GM18951 (cell line): ENCODE data around the gene EML1.

Experiments used
- POLR2A ChIP-seq: IDR thresholded peaks from 4 replicates; pipeline ENCODE4 v1.6.1; 2011; ENCODE audit warnings: mild to moderate bottlenecking; ENCODE audit not compliant: insufficient read length, insufficient read depth; ENCODE audit errors: extremely low read depth
- in situ Hi-C: fragments of 300-500 bp; cut with MboI; formaldehyde crosslinking; loops from one replicate; pipeline ENCODE4 v1.12.0; 2022; ENCODE audit warnings: low sequenced_read_pairs, mixed read lengths, inconsistent platforms; ENCODE audit not compliant: unreplicated experiment

Gene EML1

GRCh38 chr14:99872786-99873440 is 79.7 kb downstream of the EML1 start:
- in situ Hi-C loops: no loop called here
- no peak for TF ChIP-seq POLR2A

- in situ Hi-C loops: no loop called here
- no peak for TF ChIP-seq POLR2A
These were observed 80.4 kb downstream of the EML1 start for GRCh38 chr14:99873653-99874052.

- TF ChIP-seq POLR2A: no peak
- in situ Hi-C loops: no loop called here
These were observed 81.1 kb downstream of the EML1 start for GRCh38 chr14:99874306-99874705.

GRCh38 chr14:99875421-99875820 is 82.2 kb downstream of the EML1 start:
- in situ Hi-C loops: loop anchor here (25.0 kb wide), 2 partner anchors 163 to 363 kb away; no protein-coding TSS in a partner anchor
- TF ChIP-seq POLR2A: no peak

GRCh38 chr14:99875836-99876235 is 82.6 kb downstream of the EML1 start:
- in situ Hi-C loops: loop anchor here (25.0 kb wide), 2 partner anchors 164 to 364 kb away; no protein-coding TSS in a partner anchor
- no peak for TF ChIP-seq POLR2A

GRCh38 chr14:99876406-99876805 is 83.2 kb downstream of the EML1 start:
- no peak for TF ChIP-seq POLR2A
- in situ Hi-C loops: loop anchor here (25.0 kb wide), 2 partner anchors 164 to 364 kb away; no protein-coding TSS in a partner anchor

GRCh38 chr14:99878563-99878962 is 85.3 kb downstream of the EML1 start:
- in situ Hi-C loops: loop anchor here (25.0 kb wide), 2 partner anchors 166 to 366 kb away; no protein-coding TSS in a partner anchor
- TF ChIP-seq POLR2A: no peak

GRCh38 chr14:99879401-99880295 is 86.4 kb downstream of the EML1 start:
- in situ Hi-C loops: loop anchor here (25.0 kb wide), 2 partner anchors 167 to 367 kb away; no protein-coding TSS in a partner anchor
- TF ChIP-seq POLR2A: no peak

GRCh38 chr14:99880651-99881420 is 87.6 kb downstream of the EML1 start:
- TF ChIP-seq POLR2A: no peak
- in situ Hi-C loops: loop anchor here (25.0 kb wide), 2 partner anchors 169 to 369 kb away; no protein-coding TSS in a partner anchor

GRCh38 chr14:99883866-99884650 is 90.8 kb downstream of the EML1 start:
- in situ Hi-C loops: loop anchor here (25.0 kb wide), 2 partner anchors 172 to 372 kb away; no protein-coding TSS in a partner anchor
- TF ChIP-seq POLR2A: no peak

GRCh38 chr14:99884834-99885648 is 91.8 kb downstream of the EML1 start:
- in situ Hi-C loops: loop anchor here (25.0 kb wide), 2 partner anchors 173 to 373 kb away; no protein-coding TSS in a partner anchor
- TF ChIP-seq POLR2A: no peak
